Kasumi-1 (cell line): Measurements from ENCODE around the gene CFTR.
"Not testable (repeated sequence)": the region's sequence is repeated elsewhere in the genome, so short reads cannot be mapped to it uniquely, and the experiment has no call there.

Experiments used
- DNase-seq, 2 experiments: peaks; one replicate each; lab custom pipeline; 2025; lab: John Stamatoyannopoulos, UW

The CFTR gene

DNA sequence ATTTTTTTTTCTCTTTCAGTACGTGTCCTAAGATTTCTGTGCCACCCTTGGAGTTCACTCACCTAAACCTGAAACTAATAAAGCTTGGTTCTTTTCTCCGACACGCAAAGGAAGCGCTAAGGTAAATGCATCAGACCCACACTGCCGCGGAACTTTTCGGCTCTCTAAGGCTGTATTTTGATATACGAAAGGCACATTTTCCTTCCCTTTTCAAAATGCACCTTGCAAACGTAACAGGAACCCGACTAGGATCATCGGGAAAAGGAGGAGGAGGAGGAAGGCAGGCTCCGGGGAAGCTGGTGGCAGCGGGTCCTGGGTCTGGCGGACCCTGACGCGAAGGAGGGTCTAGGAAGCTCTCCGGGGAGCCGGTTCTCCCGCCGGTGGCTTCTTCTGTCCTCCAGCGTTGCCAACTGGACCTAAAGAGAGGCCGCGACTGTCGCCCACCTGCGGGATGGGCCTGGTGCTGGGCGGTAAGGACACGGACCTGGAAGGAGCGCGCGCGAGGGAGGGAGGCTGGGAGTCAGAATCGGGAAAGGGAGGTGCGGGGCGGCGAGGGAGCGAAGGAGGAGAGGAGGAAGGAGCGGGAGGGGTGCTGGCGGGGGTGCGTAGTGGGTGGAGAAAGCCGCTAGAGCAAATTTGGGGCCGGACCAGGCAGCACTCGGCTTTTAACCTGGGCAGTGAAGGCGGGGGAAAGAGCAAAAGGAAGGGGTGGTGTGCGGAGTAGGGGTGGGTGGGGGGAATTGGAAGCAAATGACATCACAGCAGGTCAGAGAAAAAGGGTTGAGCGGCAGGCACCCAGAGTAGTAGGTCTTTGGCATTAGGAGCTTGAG is at the start of gene CFTR:
Gene CFTR, plus strand, starts transcription at position 801 of the 830 bp plus-strand sequence. CDS start 70 bp downstream, outside the sequence.
- no peak for DNase-seq

DNA sequence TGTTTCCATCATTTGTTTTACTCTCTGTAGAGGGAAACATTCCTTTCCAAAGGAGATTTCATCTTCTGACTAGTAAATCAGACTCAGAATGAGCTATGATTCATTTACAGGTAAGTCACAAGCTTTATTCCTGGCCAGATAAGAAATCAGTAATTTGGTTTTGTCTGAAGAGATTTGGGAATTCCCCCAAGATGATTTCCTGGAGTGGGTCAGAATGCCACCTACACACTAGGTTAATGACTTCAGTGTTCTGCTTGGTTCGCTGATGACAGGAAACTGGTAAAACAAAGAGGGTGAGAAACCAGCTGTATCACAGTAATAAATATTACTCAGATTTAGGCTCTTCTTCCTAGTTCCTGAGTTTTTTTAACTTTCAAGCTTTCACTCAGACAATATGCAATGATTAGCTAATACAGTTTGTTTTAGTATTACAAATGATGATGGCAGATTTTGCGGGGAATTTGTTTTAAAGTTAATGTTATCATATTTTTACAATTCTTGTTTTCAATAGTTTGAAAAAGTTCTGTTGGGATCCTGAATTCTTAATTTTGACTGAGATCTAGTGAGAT is 44.3 kb upstream of the CFTR start:
- no peak for DNase-seq

DNA sequence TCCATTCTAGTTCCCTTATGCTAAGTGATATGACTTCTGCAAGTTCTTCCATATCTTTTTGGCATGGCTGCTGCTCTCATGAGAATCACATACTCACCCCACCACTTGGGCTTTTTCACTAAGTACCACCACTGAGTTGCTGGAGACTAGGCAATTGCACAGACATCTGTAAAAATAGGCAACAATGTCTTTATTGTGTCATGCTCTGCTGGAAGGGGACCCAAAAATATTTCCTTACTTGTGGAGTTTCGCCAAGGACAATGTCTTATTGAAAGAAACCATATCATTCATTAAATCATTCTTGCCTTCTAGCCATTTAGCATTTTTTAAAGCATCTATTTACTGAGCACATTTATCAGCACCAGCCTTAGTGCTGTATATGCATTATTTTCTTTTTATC is 35.2 kb upstream of the CFTR start:
- no peak for DNase-seq

DNA sequence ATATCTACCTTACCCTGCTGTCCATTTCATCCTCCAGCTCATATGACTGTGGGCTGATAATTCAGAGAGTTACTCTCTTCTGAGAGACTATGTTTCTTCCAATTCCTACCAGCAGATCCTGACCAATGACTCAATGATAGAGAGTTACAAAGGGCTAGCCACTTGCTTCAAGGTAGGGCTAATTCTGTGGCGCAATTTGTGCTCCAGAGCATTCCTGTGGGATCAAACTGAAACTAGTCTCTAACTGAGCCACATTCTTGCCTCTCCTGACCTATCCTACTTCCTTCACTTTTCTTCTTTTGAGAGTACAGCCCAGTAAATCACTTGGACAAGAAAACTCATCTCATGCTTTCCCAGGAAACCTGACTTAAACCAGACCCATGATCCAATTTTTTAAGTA is 34.6 kb upstream of the CFTR start:
- DNase-seq, result no peak

DNA sequence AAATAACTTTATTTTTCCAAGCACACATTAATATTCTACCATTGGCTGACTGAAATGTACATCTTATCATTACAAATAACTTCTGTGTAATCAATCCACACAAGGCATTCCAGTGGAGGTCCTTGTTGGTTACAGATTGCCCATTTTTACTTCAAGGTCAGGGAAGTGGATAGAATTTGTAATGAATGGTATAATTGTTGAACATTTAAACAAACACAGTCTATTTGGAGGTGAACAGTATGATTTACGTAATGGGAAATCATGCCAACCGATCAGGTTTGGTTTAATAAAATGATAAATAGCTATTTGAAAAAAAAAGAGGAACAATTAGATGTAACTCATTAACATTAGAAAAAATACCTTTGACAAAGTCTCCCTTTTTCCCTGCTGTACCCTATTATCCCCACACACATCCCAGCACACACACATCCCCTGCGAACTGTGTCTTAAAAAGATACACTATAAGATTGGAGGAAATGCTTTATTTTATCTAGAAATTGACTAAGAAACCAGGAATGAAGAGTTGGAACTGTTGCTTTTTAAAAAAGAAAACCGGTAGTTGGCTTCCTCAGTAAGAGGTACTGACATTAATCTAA is 33.5 kb upstream of the CFTR start:
- no peak for DNase-seq

DNA sequence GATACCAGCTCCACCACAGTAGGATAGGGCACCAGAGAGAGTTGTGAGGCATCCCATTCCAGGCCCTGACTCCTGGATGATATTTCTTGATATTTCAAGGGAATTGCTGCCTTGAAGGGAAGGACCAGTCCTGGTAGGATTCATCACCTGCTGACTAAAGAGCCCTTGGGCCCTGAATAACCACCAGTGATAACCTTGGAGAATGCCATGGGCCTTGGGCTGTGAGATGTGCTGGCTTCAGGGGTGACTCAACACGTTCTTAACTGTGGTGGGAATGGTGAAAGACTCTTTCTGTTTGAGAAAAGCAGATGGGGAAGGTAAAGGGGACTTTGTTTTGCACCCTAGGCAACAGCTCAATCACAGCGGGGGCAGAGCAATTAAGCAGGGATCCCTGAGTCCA is 31.2 kb upstream of the CFTR start:
- DNase-seq, result no peak

DNA sequence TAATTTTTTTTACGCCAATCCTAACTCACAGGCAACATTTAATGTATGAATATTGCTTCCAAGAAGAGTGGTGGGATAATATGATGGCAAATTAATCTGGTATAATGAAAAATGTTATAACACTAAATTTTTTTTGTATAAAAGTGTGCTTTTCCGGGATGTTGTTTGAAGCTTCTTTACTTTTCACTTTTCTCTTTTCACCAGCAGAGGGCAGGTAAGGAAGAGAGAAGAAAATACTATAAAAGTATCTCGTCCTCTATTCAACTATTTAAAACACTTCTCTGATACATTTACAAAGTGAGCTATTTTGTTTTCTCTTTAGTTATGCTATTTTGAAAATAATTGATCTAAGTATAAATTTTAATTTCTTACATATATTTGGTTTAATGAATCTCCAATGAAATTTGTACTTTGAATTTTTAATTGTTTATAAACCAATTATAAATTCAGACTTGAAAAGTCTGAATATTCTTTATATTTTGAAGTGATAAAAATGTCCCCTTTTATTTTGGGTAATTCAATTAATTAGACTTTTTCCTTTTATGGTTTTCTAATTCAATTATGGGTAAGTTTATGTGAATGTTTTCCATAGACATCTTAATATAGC is 20.7 kb upstream of the CFTR start:
- peak; percentile 49 to 71 for DNase-seq

DNA sequence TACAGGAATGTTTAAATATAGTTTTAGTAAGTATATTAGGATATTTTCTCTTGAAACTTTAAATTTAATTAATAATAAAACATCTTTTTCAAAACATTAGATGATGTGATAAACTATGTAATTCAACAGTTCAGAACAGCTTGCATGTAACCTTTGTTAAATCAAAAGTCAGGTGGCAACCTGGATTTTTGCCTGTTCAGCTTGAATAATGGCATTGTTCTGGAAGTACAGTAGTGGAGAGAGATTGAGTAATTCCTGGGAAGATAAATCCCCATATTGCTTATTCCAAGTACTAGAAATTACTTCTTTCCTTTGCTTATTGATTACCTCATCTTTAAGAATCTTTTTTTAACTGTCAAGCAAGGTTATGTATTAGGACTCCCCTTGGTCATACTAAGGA is 20.1 kb upstream of the CFTR start:
- no peak for DNase-seq

DNA sequence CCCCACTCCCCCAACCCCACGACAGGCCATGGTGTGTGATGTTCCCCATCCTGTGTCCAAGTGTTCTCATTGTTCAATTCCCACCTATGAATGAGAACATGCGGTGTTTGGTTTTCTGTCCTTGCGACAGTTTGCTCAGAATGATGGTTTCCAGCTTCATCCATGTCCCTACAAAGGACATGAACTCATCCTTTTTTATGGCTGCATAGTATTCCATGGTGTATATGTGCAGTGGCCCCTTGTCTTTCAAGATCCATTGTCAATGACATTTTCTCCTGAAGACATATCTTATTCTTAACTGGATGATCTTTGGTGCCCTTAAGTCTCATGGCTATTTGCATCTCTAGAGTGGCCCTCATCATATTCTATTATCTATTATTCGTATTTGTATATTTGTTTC is 19.0 kb upstream of the CFTR start:
- DNase-seq, result not testable (repeated sequence)

DNA sequence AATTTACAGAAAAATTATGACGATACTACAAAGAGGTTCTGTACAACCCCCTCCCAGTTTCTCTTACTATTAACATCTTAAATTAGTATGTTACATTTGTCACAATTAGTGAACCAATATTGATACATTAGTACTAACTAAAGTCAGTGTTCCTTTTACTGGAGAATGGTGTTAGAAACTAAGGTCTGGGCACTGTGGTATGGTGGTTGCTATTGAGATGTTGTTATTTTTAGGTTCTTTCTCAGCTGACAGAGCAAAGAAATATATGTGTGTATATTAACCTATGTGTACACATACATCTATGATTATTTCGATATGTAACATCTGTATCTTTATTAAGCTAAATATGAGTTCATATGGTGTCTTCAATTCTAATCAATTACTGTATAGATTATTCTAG is 11.7 kb upstream of the CFTR start:
- DNase-seq, result no peak

DNA sequence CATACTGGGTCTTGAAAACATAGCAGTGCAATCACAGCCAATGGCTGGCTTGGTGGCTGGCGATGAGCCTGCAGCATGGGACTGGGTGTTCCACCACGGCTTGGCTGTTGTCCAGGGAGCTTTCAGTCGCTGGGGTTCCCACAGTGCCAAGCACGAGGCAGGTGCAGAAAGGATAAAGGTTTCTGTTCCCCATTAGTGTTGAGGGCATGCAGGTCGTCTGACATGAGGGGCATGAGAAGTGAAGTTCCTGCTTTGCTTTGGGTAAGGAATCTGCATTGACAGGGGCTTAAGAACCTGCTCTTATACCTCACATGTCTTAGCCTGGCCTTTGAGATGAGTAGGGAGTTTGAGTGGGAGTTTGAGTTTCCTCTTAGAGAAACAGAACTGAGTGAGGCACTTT is 9.0 kb upstream of the CFTR start:
- DNase-seq, result no peak

DNA sequence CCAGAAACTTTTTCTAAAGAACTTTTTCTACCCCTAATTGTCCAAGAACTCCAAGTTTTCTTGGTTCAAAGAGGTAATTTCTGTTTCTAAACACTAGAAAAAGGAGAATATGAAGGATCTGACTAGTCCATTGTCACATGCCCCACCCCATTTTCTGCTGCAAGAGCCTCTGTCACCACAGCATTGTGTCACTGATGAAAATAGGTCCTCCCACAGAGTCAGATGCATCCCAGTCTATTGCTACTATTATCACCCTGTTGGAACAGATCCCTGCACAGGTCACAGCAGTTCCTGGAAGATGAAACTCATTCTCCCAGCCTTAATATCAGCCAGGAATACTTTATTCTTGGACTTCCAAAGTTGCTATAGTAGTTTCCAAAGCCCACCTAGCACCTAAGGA is 7.5 kb upstream of the CFTR start:
- no peak for DNase-seq

DNA sequence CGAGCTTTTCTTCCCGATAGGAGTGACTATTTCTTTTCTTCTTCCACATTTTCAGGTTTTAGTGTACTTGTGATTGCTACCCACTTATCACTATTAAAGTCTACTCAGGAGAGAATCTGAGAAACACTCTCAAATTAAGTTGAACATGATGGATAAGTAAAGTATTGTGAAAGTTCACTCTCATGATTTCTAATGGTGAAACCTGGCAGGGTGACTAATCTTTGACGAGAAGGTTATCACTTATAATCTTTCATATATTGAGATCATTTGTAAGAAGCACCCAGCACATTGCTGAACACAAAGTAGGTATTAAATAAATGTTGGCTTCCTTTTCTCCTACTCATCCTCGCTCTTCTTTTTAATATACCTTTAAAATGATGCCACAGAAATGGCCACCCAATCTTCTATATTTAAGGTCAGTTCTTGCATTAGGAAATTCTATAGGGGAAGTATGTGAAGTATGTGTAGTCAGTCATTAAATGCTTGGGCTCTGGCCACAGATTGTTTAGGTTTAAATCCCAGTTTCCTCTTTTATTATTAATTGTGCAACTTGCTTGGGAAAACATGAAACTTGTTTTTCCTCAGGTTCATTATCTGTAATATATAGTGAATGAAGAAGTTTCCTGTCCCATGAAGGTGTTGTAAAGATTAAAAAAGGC is 3.1 kb upstream of the CFTR start:
- DNase-seq, result no peak

DNA sequence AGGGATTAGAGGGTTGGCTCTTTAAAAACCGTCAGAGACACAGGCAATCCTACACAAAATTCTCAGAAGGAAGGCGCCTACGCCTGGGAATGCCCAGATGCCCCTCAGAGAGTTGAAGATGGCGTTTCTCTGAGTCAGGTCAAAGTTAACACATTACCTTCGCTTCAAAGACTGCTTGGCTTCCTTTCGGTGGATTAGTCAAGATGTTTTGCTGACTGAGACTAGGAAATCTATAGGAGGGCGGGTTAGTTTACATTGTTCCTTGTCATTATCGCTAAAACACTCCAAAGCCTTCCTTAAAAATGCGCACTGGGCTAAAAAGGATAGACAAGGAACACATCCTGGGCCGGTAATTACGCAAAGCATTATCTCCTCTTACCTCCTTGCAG is 995 bp upstream of the CFTR start:
- DNase-seq, result no peak

DNA sequence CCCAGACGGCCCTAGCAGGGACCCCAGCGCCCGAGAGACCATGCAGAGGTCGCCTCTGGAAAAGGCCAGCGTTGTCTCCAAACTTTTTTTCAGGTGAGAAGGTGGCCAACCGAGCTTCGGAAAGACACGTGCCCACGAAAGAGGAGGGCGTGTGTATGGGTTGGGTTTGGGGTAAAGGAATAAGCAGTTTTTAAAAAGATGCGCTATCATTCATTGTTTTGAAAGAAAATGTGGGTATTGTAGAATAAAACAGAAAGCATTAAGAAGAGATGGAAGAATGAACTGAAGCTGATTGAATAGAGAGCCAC is 184 bp downstream of the CFTR start:
- no peak for DNase-seq

DNA sequence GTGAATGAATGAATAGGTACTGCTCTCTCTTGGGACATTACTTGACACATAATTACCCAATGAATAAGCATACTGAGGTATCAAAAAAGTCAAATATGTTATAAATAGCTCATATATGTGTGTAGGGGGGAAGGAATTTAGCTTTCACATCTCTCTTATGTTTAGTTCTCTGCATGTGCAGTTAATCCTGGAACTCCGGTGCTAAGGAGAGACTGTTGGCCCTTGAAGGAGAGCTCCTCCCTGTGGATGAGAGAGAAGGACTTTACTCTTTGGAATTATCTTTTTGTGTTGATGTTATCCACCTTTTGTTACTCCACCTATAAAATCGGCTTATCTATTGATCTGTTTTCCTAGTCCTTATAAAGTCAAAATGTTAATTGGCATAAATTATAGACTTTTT is 1.2 kb downstream of the CFTR start:
- no peak for DNase-seq

DNA sequence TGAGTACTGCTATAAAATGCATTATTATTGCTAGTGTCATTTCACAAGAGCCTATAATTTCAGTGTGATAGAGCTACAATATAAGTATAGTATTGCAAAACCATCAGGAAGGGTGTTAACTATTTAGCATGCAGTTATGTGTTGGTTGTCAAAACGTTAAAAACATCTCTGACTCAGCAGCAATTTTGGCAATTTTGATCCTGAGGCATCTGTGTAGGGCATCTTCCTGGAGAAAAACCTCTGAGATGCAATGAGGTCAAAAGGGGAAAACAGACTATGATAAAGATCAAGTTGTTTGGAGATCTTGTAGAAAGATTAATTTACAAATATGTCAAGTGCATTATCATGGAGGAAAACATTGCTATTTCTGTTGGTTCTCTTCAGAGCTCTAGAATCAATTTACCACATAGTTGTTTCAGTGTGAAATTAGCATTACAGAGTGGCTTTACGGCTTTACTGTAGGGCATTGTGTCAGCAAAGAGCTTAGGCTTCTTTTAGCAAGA is 5.3 kb downstream of the CFTR start:
- no peak for DNase-seq

DNA sequence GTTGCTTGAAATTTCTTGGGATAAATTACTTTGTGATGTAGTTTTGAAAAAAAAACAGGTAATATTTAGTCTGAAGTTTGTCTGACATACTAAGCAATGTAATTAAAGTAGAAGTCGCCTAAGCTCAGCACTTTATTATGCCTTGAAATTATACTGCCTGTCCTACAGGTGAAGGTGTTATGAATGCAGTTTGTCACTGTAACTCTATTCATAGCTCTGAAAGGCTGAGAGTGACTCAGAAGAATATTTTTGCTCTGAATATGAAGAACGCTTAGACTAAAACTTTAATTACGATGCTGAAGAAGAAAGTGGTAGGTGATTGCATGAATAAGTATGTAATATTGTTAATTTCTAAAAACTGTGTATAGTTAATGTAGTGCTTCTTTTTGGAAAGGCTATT is 9.2 kb downstream of the CFTR start:
- no peak for DNase-seq

DNA sequence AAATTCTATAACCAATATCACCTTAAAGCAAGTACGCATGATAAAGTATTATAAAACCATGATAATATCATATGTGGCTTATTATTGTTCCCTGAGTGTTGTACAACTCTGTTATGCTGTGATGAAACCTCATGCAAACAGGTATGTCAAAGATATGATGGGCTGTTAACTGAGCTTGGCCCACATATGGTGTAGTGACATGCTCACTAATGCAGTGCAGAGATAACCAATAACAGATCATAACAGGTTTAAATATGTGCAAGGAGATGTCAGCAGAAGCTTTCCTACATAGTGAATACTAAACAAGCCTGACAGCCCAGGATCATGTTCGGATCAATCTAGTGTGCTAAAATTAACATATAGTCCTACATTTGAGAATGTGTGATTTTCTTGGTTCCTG is 9.6 kb downstream of the CFTR start:
- no peak for DNase-seq

DNA sequence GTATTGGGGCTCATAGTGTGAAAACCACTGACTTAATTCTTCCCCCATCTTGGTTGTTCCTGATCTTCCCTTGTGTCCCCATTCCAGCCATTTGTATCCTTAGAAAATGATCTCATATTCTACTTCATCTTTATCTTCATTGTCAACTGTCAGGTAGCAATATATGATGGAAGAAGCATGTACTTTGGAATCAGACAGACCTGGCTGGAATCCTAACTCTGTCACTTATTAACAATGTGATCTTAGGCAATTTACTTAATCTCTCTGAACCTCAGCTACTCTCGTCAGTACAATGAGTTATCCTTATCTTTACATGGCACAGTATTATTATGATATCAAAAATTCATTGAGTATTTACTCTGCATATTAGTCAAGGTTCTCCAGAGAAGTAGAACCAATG is 10.1 kb downstream of the CFTR start:
- no peak for DNase-seq

DNA sequence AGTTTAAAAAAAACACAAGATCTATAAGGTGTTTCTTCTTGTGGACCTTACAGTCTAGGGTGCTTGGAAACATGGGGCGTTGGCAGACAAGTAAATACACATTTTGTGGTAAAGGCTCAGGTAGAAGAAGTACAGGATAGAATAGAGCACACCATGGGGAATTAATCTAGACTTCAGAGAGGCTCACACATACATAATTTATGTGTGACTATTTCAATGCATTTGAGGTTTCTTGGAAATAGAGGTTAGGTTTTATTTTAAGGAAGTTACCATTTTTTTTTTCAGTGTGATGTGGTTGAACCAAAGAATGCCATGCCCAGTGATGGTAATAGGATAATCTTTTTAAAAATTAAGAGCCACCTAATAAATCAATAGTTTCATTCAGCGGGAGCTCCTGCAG is 12.8 kb downstream of the CFTR start:
- DNase-seq, result peak in 1 of 2 experiments; percentile 4

DNA sequence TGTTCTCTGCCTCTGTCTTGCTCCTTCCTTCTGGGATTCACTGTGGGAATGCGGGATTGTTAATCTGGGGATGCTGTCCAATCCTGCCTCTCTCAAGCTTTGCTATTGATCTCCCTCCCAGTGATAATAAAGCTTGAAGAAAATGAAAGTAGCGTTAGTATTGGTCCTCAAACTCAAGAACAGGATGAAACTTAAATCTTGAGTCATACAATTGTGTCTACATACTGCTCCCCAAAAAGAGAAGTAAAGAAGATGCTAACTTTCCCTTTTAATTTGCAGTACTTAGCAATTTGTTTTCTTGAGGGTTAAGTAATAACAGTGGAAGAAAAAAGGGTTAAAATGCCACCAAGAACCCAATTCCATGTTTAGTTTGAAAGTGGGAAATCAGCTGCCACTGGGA is 13.6 kb downstream of the CFTR start:
- DNase-seq, result no peak

DNA sequence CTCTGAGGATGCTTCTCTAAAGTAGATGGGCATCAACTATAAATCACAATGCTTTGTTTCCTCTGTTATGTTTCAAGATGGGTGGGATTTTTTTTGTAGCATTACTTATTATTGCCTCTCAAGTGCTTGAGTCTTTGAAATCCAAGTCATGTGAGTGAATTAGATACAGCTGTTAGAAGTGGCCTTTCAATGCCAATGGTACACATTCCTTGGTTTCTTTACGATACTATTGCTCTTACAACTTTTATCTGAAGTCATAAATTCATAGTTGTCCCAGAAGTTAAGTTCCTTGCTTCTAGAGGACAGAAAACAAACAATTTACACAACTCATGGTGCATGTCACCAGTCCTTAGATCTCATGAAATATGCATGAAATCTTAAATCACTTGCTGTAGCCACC is 15.5 kb downstream of the CFTR start:
- DNase-seq, result no peak
